ENCODE results near the gene TMCO4. TPM values are rescaled to one million over a fixed set of nuclear protein-coding genes. Genes with fewer than 3 reads are reported as not detected.

Gene TMCO4
- total RNA-seq, 1 experiment from 2014 or later: 4.3 TPM

- BruUV-seq (replicated peaks): no TSS peak
- Histone ChIP-seq H3K9me3 (ENCODE audit: low read depth, low read length, poor library complexity, severe bottlenecking) (no peaks in the 10 kb centered on the region), H3K36me3 (ENCODE audit: insufficient read depth, low read length, poor library complexity, severe bottlenecking) (no peaks in the 10 kb centered on the region), H3K27me3 (replicated peaks; ENCODE audit: insufficient read depth, low read depth, low read length, poor library complexity) (no peaks in the 10 kb centered on the region), H3K27ac (ENCODE audit: low read depth, low read length, poor library complexity, severe bottlenecking) (no peak within 1 kb of the TSS), H3K4me1 (ENCODE audit: insufficient read depth, low read length, poor library complexity, severe bottlenecking) (no peaks in the 10 kb centered on the region), H3K4me3 (ENCODE audit: low read depth, low read length, poor library complexity, severe bottlenecking) (no peak within 1 kb of the TSS)
- DNase-seq (ENCODE audit: low spot score): no peak
- TF ChIP-seq EZH2 (IDR thresholded peaks at IDR 0.05; ENCODE audit: borderline replicate concordance, low read depth, low read length, poor library complexity, severe bottlenecking): no peak
- no peak for TF ChIP-seq CTCF (conservative IDR thresholded peaks at IDR 0.05; ENCODE audit: low read depth, low read length)
- POLR2A ChIA-PET (ENCODE audit: low non-redundant PET): no interaction called here
- CTCF ChIA-PET: no interaction called here
- intact Hi-C loops (cut with micrococcal nuclease; ENCODE audit: unreplicated experiment): loop anchor here (5.0 kb wide), 1 partner anchor 98 kb away; no protein-coding TSS in a partner anchor
These were observed 15.2 kb upstream of the TMCO4 start, which contains the start of gene RNF186 for GRCh38 chr1:19814681-19815503. TSS of gene RNF186 (minus strand) at chr1:19815283. CDS start at chr1:19815101, 182 bp downstream.

GRCh38 chr1:19814244-19814661 is 14.5 kb upstream of the TMCO4 start:
- intact Hi-C loops (cut with micrococcal nuclease; ENCODE audit: unreplicated experiment): loop anchor here (5.0 kb wide), 1 partner anchor 97 kb away; no protein-coding TSS in a partner anchor
- BruUV-seq (replicated peaks): no TSS peak
- Histone ChIP-seq H3K9me3 (ENCODE audit: low read depth, low read length, poor library complexity, severe bottlenecking) (no peaks in the 10 kb centered on the region), H3K27me3 (replicated peaks; ENCODE audit: insufficient read depth, low read depth, low read length, poor library complexity) (no peaks in the 10 kb centered on the region), H3K4me3 (ENCODE audit: low read depth, low read length, poor library complexity, severe bottlenecking) (no peak overlapping the region), H3K36me3 (ENCODE audit: insufficient read depth, low read length, poor library complexity, severe bottlenecking) (no peaks in the 10 kb centered on the region), H3K27ac (ENCODE audit: low read depth, low read length, poor library complexity, severe bottlenecking) (no peak overlapping the region), H3K4me1 (ENCODE audit: insufficient read depth, low read length, poor library complexity, severe bottlenecking) (no peaks in the 10 kb centered on the region)
- no peak for DNase-seq (ENCODE audit: low spot score)
- CTCF ChIA-PET: no interaction called here
- TF ChIP-seq CTCF (conservative IDR thresholded peaks at IDR 0.05; ENCODE audit: low read depth, low read length) (no peak), EZH2 (IDR thresholded peaks at IDR 0.05; ENCODE audit: borderline replicate concordance, low read depth, low read length, poor library complexity, severe bottlenecking) (no peak)
- POLR2A ChIA-PET (ENCODE audit: low non-redundant PET): no interaction called here

- intact Hi-C loops (cut with micrococcal nuclease; ENCODE audit: unreplicated experiment): loop anchor here (5.0 kb wide), 1 partner anchor 96 kb away; no protein-coding TSS in a partner anchor
- DNase-seq (ENCODE audit: low spot score): no peak
- H3K27me3 ChIP-seq (replicated peaks; ENCODE audit: insufficient read depth, low read depth, low read length, poor library complexity): no peaks in the 10 kb centered on the region
- H3K9me3 ChIP-seq (ENCODE audit: low read depth, low read length, poor library complexity, severe bottlenecking): no peaks in the 10 kb centered on the region
- H3K36me3 ChIP-seq (ENCODE audit: insufficient read depth, low read length, poor library complexity, severe bottlenecking): no peaks in the 10 kb centered on the region
- no peak overlapping the region for H3K4me3 ChIP-seq (ENCODE audit: low read depth, low read length, poor library complexity, severe bottlenecking)
- TF ChIP-seq CTCF (conservative IDR thresholded peaks at IDR 0.05; ENCODE audit: low read depth, low read length): no peak
- TF ChIP-seq EZH2 (IDR thresholded peaks at IDR 0.05; ENCODE audit: borderline replicate concordance, low read depth, low read length, poor library complexity, severe bottlenecking): no peak
- ChIA-PET CTCF (no interaction called here), POLR2A (ENCODE audit: low non-redundant PET) (no interaction called here)
- no TSS peak for BruUV-seq (replicated peaks)
- no peaks in the 10 kb centered on the region for H3K4me1 ChIP-seq (ENCODE audit: insufficient read depth, low read length, poor library complexity, severe bottlenecking)
- no peak overlapping the region for H3K27ac ChIP-seq (ENCODE audit: low read depth, low read length, poor library complexity, severe bottlenecking)
These were observed 13.9 kb upstream of the TMCO4 start for GRCh38 chr1:19813643-19813960.

Data from A673 (cell line).